PC-3 (cell line): ENCODE data around the gene LCLAT1. TPM values are rescaled to one million over a fixed set of nuclear protein-coding genes. Genes with fewer than 3 reads are reported as not detected.

Experiments
- ATAC-seq: fragments of 200-7000 bp; cut with Tn5 transposase; 2 replicates; pipeline ENCODE4 v1.9.1; 2020; ENCODE audit warnings: mild to moderate bottlenecking, moderate library complexity
- BruUV-seq: library from RNA; stranded (reverse); fragments of 400-500 nt; replicated peaks from 2 replicates; lab custom pipeline; 2021; lab: Mats Ljungman, UMichigan
- CTCF ChIA-PET: fragments of 300-600 bp; sonication (Branson Sonifier 250); formaldehyde crosslinking; loops from one replicate; lab custom pipeline; 2022; ENCODE audit warnings: antibody characterized with exemption; lab: Charles Lee
- POLR2A ChIA-PET: fragments of 300-600 bp; sonication (Branson Sonifier 250); formaldehyde crosslinking; loops from one replicate; lab custom pipeline; 2022; ENCODE audit warnings: antibody characterized with exemption; ENCODE audit not compliant: unreplicated experiment; lab: Charles Lee
- DNase-seq: peaks from one replicate; pipeline ENCODE4 v3.0.0-alpha.2; 2015
- H2AFZ ChIP-seq: fragments of 300-600 bp; sonication (generic); 2 replicates; pipeline ENCODE4 v1.6.0; 2016; ENCODE audit warnings: antibody characterized with exemption, low read length
- H3F3A ChIP-seq: fragments of 300-600 bp; sonication (generic); one replicate; pipeline ENCODE4 v1.6.0; 2017; ENCODE audit warnings: antibody characterized with exemption, low read length, control low read depth, mild to moderate bottlenecking; ENCODE audit not compliant: unreplicated experiment
- H3K27ac ChIP-seq: fragments of 300-600 bp; sonication (generic); 2 replicates; pipeline ENCODE4 v1.5.1; 2016; ENCODE audit warnings: mild to moderate bottlenecking, low read length
- H3K27me3 ChIP-seq: fragments of 300-600 bp; sonication (generic); 2 replicates; pipeline ENCODE4 v1.6.1; 2016; ENCODE audit warnings: low read length, mixed read lengths
- H3K36me3 ChIP-seq: fragments of 300-600 bp; sonication (generic); 2 replicates; pipeline ENCODE4 v1.6.1; 2016; ENCODE audit warnings: low read depth, mixed run types, low read length, mixed read lengths
- H3K4me1 ChIP-seq: fragments of 300-600 bp; sonication (generic); 2 replicates; pipeline ENCODE4 v1.5.1; 2016; ENCODE audit warnings: low read length; ENCODE audit not compliant: insufficient read depth
- H3K4me2 ChIP-seq: fragments of 300-600 bp; sonication (generic); 2 replicates; pipeline ENCODE4 v1.6.0; 2016; ENCODE audit warnings: low read length
- H3K4me3 ChIP-seq: fragments of 300-600 bp; sonication (generic); 2 replicates; pipeline ENCODE4 v1.5.1; 2016; ENCODE audit warnings: mild to moderate bottlenecking, low read length, mixed read lengths
- H3K79me2 ChIP-seq: fragments of 300-600 bp; sonication (generic); 2 replicates; pipeline ENCODE4 v1.6.1; 2017; ENCODE audit warnings: low read length, mixed read lengths
- H3K9ac ChIP-seq: fragments of 300-600 bp; sonication (generic); 2 replicates; pipeline ENCODE4 v1.6.0; 2016; ENCODE audit warnings: mild to moderate bottlenecking, low read length
- H3K9me2 ChIP-seq: fragments of 300-600 bp; sonication (generic); replicated peaks from 2 replicates; pipeline ENCODE4 v1.6.1; 2016; ENCODE audit warnings: mixed run types, low read length, mixed read lengths
- H3K9me3 ChIP-seq: fragments of 300-600 bp; sonication (generic); 2 replicates; pipeline ENCODE4 v1.6.1; 2016; ENCODE audit warnings: low read length, mixed read lengths
- H4K20me1 ChIP-seq: fragments of 300-600 bp; sonication (generic); 2 replicates; pipeline ENCODE4 v1.6.1; 2016; ENCODE audit warnings: low read length, mixed read lengths
- CTCF ChIP-seq: fragments of 300-600 bp; sonication (generic); conservative IDR thresholded peaks from 2 replicates; pipeline ENCODE4 v1.5.1; 2017; ENCODE audit warnings: antibody characterized with exemption, low read depth, mild to moderate bottlenecking, low read length
- EZH2 ChIP-seq: fragments of 300-600 bp; sonication (generic); IDR thresholded peaks from one replicate; pipeline ENCODE4 v1.6.1; 2017; ENCODE audit warnings: antibody characterized with exemption, mild to moderate bottlenecking, low read length; ENCODE audit not compliant: unreplicated experiment
- EZH2phosphoT487 ChIP-seq: fragments of 300-600 bp; sonication (generic); IDR thresholded peaks from 2 replicates; pipeline ENCODE4 v1.6.1; 2018; ENCODE audit warnings: mild to moderate bottlenecking, antibody characterized with exemption, low read length, borderline replicate concordance
- intact Hi-C: fragments of 100-400 bp; cut with micrococcal nuclease; formaldehyde crosslinking; loops from 2 replicates; pipeline ENCODE4 v1.9.0; 2023
- total RNA-seq: library from RNA; depleted of rRNA; stranded (reverse); fragments of >200 nt; gene quantifications from 2 replicates; pipeline ENCODE4 v1.2.3, GENCODE V29; 2014

The LCLAT1 gene
- total RNA-seq, 1 experiment from 2014 or later: 22.0 TPM

GRCh38 chr2:30441023-30441422 is 6.0 kb upstream of the LCLAT1 start:
- Histone ChIP-seq H3K4me3 (no peak overlapping the region), H3K27ac (no peak overlapping the region), H3K9ac (no peak overlapping the region), H4K20me1 (no peaks in the 10 kb centered on the region), H3K4me2 (no peak overlapping the region), H3K79me2 (no peaks in the 10 kb centered on the region), H3K4me1 (no peaks in the 10 kb centered on the region; the same call in 1 of the 2 replicates), H3K36me3 (no peaks in the 10 kb centered on the region), H3F3A (no peaks in the 10 kb centered on the region), H3K9me3 (no peaks in the 10 kb centered on the region), H3K27me3 (no peaks in the 10 kb centered on the region), H2AFZ (no peak overlapping the region), H3K9me2 (no peaks in the 10 kb centered on the region)
- intact Hi-C loops: no loop called here
- no peak for TF ChIP-seq CTCF
- no peak for TF ChIP-seq EZH2
- no peak for TF ChIP-seq EZH2phosphoT487
- no peak for DNase-seq
- no peak for ATAC-seq
- ChIA-PET CTCF (no interaction called here), POLR2A (interaction anchor here (0.6 kb wide), 1 partner anchor 204 kb away, joined by 3 read pairs; no protein-coding TSS in a partner anchor)
- BruUV-seq: no TSS peak

- Histone ChIP-seq H3K4me2 (no peak overlapping the region), H3K27me3 (no peaks in the 10 kb centered on the region), H3K9me2 (no peaks in the 10 kb centered on the region), H3K9me3 (no peaks in the 10 kb centered on the region), H3F3A (no peaks in the 10 kb centered on the region), H3K27ac (no peak overlapping the region), H3K4me1 (peaks cover 12% of the 10 kb centered on the region), H4K20me1 (no peaks in the 10 kb centered on the region), H3K9ac (no peak overlapping the region), H3K79me2 (peaks cover 11% of the 10 kb centered on the region), H2AFZ (no peak overlapping the region), H3K4me3 (no peak overlapping the region), H3K36me3 (no peaks in the 10 kb centered on the region)
- ChIA-PET POLR2A (no interaction called here), CTCF (no interaction called here)
- TF ChIP-seq EZH2phosphoT487: no peak
- TF ChIP-seq EZH2: no peak
- no peak for TF ChIP-seq CTCF
- no TSS peak for BruUV-seq
- intact Hi-C loops: no loop called here
- no peak for DNase-seq
- ATAC-seq: no peak
Measured at GRCh38 chr2:30443081-30443480, 4.0 kb upstream of the LCLAT1 start.

- Histone ChIP-seq H3K9ac (no peak overlapping the region), H3K4me2 (no peak overlapping the region), H3F3A (no peaks in the 10 kb centered on the region), H3K27me3 (no peaks in the 10 kb centered on the region), H3K4me3 (no peak overlapping the region), H3K9me3 (no peaks in the 10 kb centered on the region), H3K4me1 (peaks cover 21% of the 10 kb centered on the region), H3K9me2 (no peaks in the 10 kb centered on the region), H2AFZ (no peak overlapping the region), H3K79me2 (peaks cover 23% of the 10 kb centered on the region), H3K27ac (no peak overlapping the region), H3K36me3 (no peaks in the 10 kb centered on the region), H4K20me1 (no peaks in the 10 kb centered on the region)
- ATAC-seq: no peak
- BruUV-seq: no TSS peak
- ChIA-PET POLR2A (no interaction called here), CTCF (no interaction called here)
- DNase-seq: no peak
- intact Hi-C loops: no loop called here
- no peak for TF ChIP-seq CTCF
Measured at GRCh38 chr2:30444273-30444672, 2.8 kb upstream of the LCLAT1 start.
